K562 (cell line): Measurements from ENCODE around the gene SAP30BP. TPM values are rescaled to one million over a fixed set of nuclear protein-coding genes. Genes with fewer than 3 reads are reported as not detected.

Experiments
- ARID2 ChIP-seq: fragments of 450-650 bp; IDR thresholded peaks from 2 replicates; pipeline ENCODE4 v1.6.1; 2017; ENCODE audit warnings: antibody characterized with exemption, mild to moderate bottlenecking
- CXXC5 ChIP-seq: fragments of 250-450 bp; sonication (Bioruptor Pico); IDR thresholded peaks from 2 replicates; pipeline ENCODE4 v1.8.0; 2022; ENCODE audit warnings: inconsistent platforms, mild to moderate bottlenecking, moderate library complexity
- KDM2B ChIP-seq: fragments of 250-450 bp; sonication (Bioruptor Pico); IDR thresholded peaks from 2 replicates; pipeline ENCODE4 v1.8.0; 2021; ENCODE audit warnings: mild to moderate bottlenecking, moderate library complexity
- LCOR ChIP-seq: sonication (generic); formaldehyde crosslinking; IDR thresholded peaks from 2 replicates; pipeline ENCODE4 v1.8.0; 2022; ENCODE audit warnings: mild to moderate bottlenecking, missing genetic modification reagents
- RB1 ChIP-seq: fragments of 450-650 bp; IDR thresholded peaks from 2 replicates; pipeline ENCODE4 v1.6.1; 2017; ENCODE audit warnings: low read depth, mild to moderate bottlenecking
- XRCC4 ChIP-seq: IDR thresholded peaks from one replicate; pipeline ENCODE4 v1.6.1; 2011; ENCODE audit not compliant: insufficient read depth, insufficient read length; ENCODE audit errors: extremely low read depth
- XRCC5 ChIP-seq: fragments of 200-400 bp; formaldehyde crosslinking; IDR thresholded peaks from 2 replicates; pipeline ENCODE4 v1.6.1; 2017; ENCODE audit warnings: low read depth, mild to moderate bottlenecking, low read length
- ZNF224 ChIP-seq: sonication (generic); formaldehyde crosslinking; IDR thresholded peaks from 2 replicates; pipeline ENCODE4 v1.8.0; 2022; ENCODE audit warnings: mild to moderate bottlenecking, missing genetic modification reagents
- polyA plus RNA-seq, 8 experiments: library from polyadenylated mRNA; depleted of rRNA in 4 of 8; stranded (reverse) in 5 of 8; unstranded in 3 of 8; fragments of >200 nt; fragmentation: Nextera tagmentation in 2 of 8; fragmentation: Illumina TruSeq in 1 of 8; extraction: Ambion mirVana in 2 of 8; extraction: Trizol in 1 of 8; gene quantifications; 2 replicates each; pipeline versions ENCODE4 v1.2.1 to v1.2.3, GENCODE V29; 2011 to 2014; ENCODE audit warnings: inconsistent platforms in 1 of 8, missing spikeins in 1 of 8
- total RNA-seq, 7 experiments: library from RNA; depleted of rRNA in 6 of 7; stranded (reverse); fragments of >200 nt in 6 of 7; fragmentation: Illumina TruSeq in 2 of 7; extraction: Trizol in 2 of 7; gene quantifications; 2 replicates each; pipeline versions ENCODE4 v1.2.1 to v1.2.3, GENCODE V29; 2011 to 2021; ENCODE audit warnings: low replicate concordance in 1 of 7
- TF ChIP-seq, protein P1 (sequence below): fragments of 250-450 bp; sonication (Bioruptor Pico); IDR thresholded peaks from 2 replicates; pipeline ENCODE4 v1.8.0; 2021; ENCODE audit warnings: mild to moderate bottlenecking, moderate library complexity
- TF ChIP-seq, protein P2 (sequence below): fragments of 250-450 bp; sonication (Bioruptor Pico); IDR thresholded peaks from 2 replicates; pipeline ENCODE4 v1.8.0; 2022; ENCODE audit warnings: moderate library complexity, mild to moderate bottlenecking, inconsistent platforms
- TF ChIP-seq, protein P3 (sequence below), 3 experiments: IDR thresholded peaks in 2 of 3; conservative IDR thresholded peaks in 1 of 3; 2 replicates each; pipeline ENCODE4 v1.5.1; 2011 to 2012; ENCODE audit warnings: low read length in 3 of 3, mild to moderate bottlenecking in 3 of 3, control low read depth in 2 of 3, improper control_type of control experiment in 1 of 3, inconsistent platforms in 1 of 3, low read depth in 1 of 3, mixed read lengths in 1 of 3, moderate library complexity in 1 of 3; ENCODE audit not compliant: insufficient read depth in 2 of 3
- TF ChIP-seq, protein P4 (sequence below), 3 experiments: fragments of 200-800 bp in 1 of 3; sonication (Bioruptor generic) in 1 of 3; sonication (generic) in 1 of 3; formaldehyde crosslinking in 1 of 3; IDR thresholded peaks; 2 replicates each; pipeline versions ENCODE4 v1.6.1 to v1.8.0; 2016 to 2022; ENCODE audit warnings: mild to moderate bottlenecking in 2 of 3, missing compliant biosample characterization in 2 of 3, missing genetic modification characterization in 2 of 3, missing genetic modification reagents in 1 of 3
- TF ChIP-seq, protein P5 (sequence below): IDR thresholded peaks from 2 replicates; pipeline ENCODE4 v1.6.1; 2011; ENCODE audit warnings: borderline replicate concordance, low read depth, mild to moderate bottlenecking, moderate library complexity, low read length; ENCODE audit not compliant: insufficient read depth, poor library complexity, severe bottlenecking
- TF ChIP-seq, protein P6 (sequence below): sonication (generic); formaldehyde crosslinking; IDR thresholded peaks from 2 replicates; pipeline ENCODE4 v1.9.0; 2022; ENCODE audit warnings: mild to moderate bottlenecking, missing genetic modification reagents

The SAP30BP gene
- total and polyA plus RNA-seq, 9 of the 15 experiments (the other 6 are each of a cell fraction or from before 2014, with no cell fraction given), result 45.3 to 154 (median 71.7) TPM

DNA sequence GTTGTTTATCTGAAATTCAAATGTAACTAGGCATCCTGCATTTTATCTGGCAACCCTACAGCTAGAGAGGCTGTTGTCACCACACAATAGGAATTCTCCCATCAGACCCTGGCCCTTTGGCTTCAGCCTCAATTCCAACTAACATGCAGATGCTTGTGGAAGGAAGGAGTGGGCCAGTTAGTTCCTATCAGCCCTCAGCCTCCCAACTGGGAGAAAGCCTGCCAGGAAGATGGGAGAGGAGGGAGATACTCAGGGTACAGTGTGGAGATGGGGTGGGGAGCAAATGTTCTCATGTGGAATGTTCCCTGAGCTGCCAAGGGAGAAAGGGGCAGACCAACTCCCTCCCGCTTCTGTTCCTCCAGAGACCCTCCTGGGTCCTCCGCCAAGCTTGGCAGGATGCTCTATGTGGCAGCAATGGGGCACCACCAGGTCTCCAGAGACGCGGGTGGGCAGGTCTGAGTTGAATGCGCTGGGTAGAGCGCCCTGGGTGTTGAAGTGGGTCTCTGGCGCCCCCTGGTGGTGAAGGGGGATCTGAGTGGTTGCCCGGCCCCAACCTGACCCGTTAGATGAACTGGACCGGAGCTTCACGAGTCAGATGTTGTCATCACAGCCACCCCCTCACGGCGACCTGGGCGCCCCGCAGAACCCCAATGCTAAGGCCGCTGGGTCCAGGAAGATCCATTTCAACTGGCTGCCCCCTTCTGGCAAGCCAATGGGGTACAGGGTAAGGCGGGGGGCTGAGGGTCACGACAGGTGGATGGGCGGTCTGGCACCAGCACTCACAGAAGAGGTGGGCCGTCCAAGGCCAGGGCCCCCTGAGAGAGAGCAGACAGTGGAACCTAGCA lies 82.6 kb downstream of the SAP30BP start (continued):
- TF ChIP-seq, protein P1, sequence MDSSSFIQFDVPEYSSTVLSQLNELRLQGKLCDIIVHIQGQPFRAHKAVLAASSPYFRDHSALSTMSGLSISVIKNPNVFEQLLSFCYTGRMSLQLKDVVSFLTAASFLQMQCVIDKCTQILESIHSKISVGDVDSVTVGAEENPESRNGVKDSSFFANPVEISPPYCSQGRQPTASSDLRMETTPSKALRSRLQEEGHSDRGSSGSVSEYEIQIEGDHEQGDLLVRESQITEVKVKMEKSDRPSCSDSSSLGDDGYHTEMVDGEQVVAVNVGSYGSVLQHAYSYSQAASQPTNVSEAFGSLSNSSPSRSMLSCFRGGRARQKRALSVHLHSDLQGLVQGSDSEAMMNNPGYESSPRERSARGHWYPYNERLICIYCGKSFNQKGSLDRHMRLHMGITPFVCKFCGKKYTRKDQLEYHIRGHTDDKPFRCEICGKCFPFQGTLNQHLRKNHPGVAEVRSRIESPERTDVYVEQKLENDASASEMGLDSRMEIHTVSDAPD (CRISPR knock-in tag), result no peak
- no peak for TF ChIP-seq ARID2
- peak; percentile 63; the same call in 1 of the 2 replicates for TF ChIP-seq XRCC5
- TF ChIP-seq, protein P2, sequence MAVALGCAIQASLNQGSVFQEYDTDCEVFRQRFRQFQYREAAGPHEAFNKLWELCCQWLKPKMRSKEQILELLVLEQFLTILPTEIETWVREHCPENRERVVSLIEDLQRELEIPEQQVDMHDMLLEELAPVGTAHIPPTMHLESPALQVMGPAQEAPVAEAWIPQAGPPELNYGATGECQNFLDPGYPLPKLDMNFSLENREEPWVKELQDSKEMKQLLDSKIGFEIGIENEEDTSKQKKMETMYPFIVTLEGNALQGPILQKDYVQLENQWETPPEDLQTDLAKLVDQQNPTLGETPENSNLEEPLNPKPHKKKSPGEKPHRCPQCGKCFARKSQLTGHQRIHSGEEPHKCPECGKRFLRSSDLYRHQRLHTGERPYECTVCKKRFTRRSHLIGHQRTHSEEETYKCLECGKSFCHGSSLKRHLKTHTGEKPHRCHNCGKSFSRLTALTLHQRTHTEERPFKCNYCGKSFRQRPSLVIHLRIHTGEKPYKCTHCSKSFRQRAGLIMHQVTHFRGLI (CRISPR knock-in tag), result no peak
- TF ChIP-seq CXXC5 (CRISPR knock-in tag), result 0 out of 2 replicates have a peak, but pooled peaks have one; percentile 19
- TF ChIP-seq, protein P3, sequence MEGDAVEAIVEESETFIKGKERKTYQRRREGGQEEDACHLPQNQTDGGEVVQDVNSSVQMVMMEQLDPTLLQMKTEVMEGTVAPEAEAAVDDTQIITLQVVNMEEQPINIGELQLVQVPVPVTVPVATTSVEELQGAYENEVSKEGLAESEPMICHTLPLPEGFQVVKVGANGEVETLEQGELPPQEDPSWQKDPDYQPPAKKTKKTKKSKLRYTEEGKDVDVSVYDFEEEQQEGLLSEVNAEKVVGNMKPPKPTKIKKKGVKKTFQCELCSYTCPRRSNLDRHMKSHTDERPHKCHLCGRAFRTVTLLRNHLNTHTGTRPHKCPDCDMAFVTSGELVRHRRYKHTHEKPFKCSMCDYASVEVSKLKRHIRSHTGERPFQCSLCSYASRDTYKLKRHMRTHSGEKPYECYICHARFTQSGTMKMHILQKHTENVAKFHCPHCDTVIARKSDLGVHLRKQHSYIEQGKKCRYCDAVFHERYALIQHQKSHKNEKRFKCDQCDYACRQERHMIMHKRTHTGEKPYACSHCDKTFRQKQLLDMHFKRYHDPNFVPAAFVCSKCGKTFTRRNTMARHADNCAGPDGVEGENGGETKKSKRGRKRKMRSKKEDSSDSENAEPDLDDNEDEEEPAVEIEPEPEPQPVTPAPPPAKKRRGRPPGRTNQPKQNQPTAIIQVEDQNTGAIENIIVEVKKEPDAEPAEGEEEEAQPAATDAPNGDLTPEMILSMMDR (IDR thresholded peaks at IDR 0.05 in 2 of 3, conservative IDR thresholded peaks at IDR 0.05 in 1 of 3; ENCODE audit: insufficient read depth in 2 of 3, low read depth in 1 of 3, low read length in 3 of 3), result peak; percentile 92 to 94 (median 94)
- TF ChIP-seq RB1, result peak; percentile 65
- TF ChIP-seq, protein P4, sequence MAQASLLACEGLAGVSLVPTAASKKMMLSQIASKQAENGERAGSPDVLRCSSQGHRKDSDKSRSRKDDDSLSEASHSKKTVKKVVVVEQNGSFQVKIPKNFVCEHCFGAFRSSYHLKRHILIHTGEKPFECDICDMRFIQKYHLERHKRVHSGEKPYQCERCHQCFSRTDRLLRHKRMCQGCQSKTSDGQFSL (CRISPR knock-in tag; IDR thresholded peaks at IDR 0.05), result 0 out of 2 replicates have a peak, but pooled peaks have one; percentile 39
- TF ChIP-seq, protein P4 (tag; IDR thresholded peaks at IDR 0.05), result no peak
- 0 out of 2 replicates have a peak, but pooled peaks have one; percentile 37 for TF ChIP-seq ZNF224
- 0 out of 2 replicates have a peak, but pooled peaks have one; percentile 40 for TF ChIP-seq KDM2B (CRISPR knock-in tag)
- TF ChIP-seq, protein P5, sequence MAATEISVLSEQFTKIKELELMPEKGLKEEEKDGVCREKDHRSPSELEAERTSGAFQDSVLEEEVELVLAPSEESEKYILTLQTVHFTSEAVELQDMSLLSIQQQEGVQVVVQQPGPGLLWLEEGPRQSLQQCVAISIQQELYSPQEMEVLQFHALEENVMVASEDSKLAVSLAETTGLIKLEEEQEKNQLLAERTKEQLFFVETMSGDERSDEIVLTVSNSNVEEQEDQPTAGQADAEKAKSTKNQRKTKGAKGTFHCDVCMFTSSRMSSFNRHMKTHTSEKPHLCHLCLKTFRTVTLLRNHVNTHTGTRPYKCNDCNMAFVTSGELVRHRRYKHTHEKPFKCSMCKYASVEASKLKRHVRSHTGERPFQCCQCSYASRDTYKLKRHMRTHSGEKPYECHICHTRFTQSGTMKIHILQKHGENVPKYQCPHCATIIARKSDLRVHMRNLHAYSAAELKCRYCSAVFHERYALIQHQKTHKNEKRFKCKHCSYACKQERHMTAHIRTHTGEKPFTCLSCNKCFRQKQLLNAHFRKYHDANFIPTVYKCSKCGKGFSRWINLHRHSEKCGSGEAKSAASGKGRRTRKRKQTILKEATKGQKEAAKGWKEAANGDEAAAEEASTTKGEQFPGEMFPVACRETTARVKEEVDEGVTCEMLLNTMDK, result peak; percentile 62
- TF ChIP-seq, protein P6, sequence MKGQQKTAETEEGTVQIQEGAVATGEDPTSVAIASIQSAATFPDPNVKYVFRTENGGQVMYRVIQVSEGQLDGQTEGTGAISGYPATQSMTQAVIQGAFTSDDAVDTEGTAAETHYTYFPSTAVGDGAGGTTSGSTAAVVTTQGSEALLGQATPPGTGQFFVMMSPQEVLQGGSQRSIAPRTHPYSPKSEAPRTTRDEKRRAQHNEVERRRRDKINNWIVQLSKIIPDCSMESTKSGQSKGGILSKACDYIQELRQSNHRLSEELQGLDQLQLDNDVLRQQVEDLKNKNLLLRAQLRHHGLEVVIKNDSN (CRISPR knock-in tag), result no peak
- 0 out of 2 replicates have a peak, but pooled peaks have one; percentile 18 for TF ChIP-seq LCOR (CRISPR knock-in tag)
- TF ChIP-seq XRCC4, result no peak
